ENCODE measurements around the gene ZFPM1.

The ZFPM1 gene

GRCh38 chr16:88435437-88436355 lies 17.4 kb upstream of the ZFPM1 start:
- no peak for DNase-seq

- DNase-seq = no peak
Measured at GRCh38 chr16:88436796-88437195, 16.3 kb upstream of the ZFPM1 start.

- DNase-seq = peak; percentile 70
Measured at GRCh38 chr16:88437367-88437964, 15.6 kb upstream of the ZFPM1 start.

- no peak for DNase-seq
Measured at GRCh38 chr16:88438084-88438870, 14.8 kb upstream of the ZFPM1 start.

GRCh38 chr16:88439016-88439415 lies 14.1 kb upstream of the ZFPM1 start:
- no peak for DNase-seq

GRCh38 chr16:88439706-88440105 lies 13.4 kb upstream of the ZFPM1 start:
- DNase-seq = no peak

- DNase-seq = no peak
Measured at GRCh38 chr16:88440111-88440510, 13.0 kb upstream of the ZFPM1 start.

GRCh38 chr16:88440686-88441405 lies 12.2 kb upstream of the ZFPM1 start:
- DNase-seq = no peak

GRCh38 chr16:88441460-88441859 lies 11.6 kb upstream of the ZFPM1 start:
- no peak for DNase-seq

- DNase-seq = no peak
Measured at GRCh38 chr16:88442383-88442726, 10.7 kb upstream of the ZFPM1 start.

GRCh38 chr16:88442727-88443576 lies 10.1 kb upstream of the ZFPM1 start:
- peak; percentile 83 for DNase-seq

- DNase-seq = no peak
Measured at GRCh38 chr16:88444826-88445582, 8.1 kb upstream of the ZFPM1 start.

GRCh38 chr16:88445583-88445960 lies 7.5 kb upstream of the ZFPM1 start:
- no peak for DNase-seq

- no peak for DNase-seq
Measured at GRCh38 chr16:88446061-88446460, 7.0 kb upstream of the ZFPM1 start.

- DNase-seq = no peak
Measured at GRCh38 chr16:88446736-88447135, 6.3 kb upstream of the ZFPM1 start.

GRCh38 chr16:88447881-88448280 lies 5.2 kb upstream of the ZFPM1 start:
- no peak for DNase-seq

GRCh38 chr16:88448461-88449266 lies 4.4 kb upstream of the ZFPM1 start:
- DNase-seq = no peak

GRCh38 chr16:88449267-88449561 lies 3.9 kb upstream of the ZFPM1 start:
- no peak for DNase-seq

- peak; percentile 22 for DNase-seq
Measured at GRCh38 chr16:88451586-88452481, 1.2 kb upstream of the ZFPM1 start.
